Neural cell (in vitro differentiated cells): ENCODE results near the gene TAB3. TPM values are rescaled to one million over a fixed set of nuclear protein-coding genes. Genes with fewer than 3 reads are reported as not detected.

Source experiments
- H2AFZ ChIP-seq: fragments of 200-600, 300-800 bp; sonication (generic), shearing (Covaris generic); 2 replicates; pipeline ENCODE4 v1.6.0; 2014; ENCODE audit warnings: low read depth, mild to moderate bottlenecking, antibody characterized with exemption, low read length, moderate library complexity
- H3F3A ChIP-seq: fragments of 200-600 bp; shearing (Covaris generic); 2 replicates; pipeline ENCODE4 v1.6.1; 2016; ENCODE audit warnings: mild to moderate bottlenecking, moderate library complexity, mixed read lengths, antibody characterized with exemption, low read length; ENCODE audit not compliant: insufficient read depth, poor library complexity, severe bottlenecking
- H3K27ac ChIP-seq: fragments of 200-600, 300-800 bp; sonication (generic), shearing (Covaris generic); 2 replicates; pipeline ENCODE4 v1.5.1; 2014; ENCODE audit warnings: mild to moderate bottlenecking, low read length, moderate library complexity
- H3K27me3 ChIP-seq: fragments of 300-800, 200-600 bp; sonication (generic), shearing (Covaris generic); 2 replicates; pipeline ENCODE4 v1.6.0; 2014; ENCODE audit warnings: mild to moderate bottlenecking, low read depth, low read length, moderate library complexity; ENCODE audit not compliant: insufficient read depth
- H3K36me3 ChIP-seq: fragments of 300-800, 200-600 bp; sonication (generic), shearing (Covaris generic); 2 replicates; pipeline ENCODE4 v1.5.1; 2014; ENCODE audit warnings: mild to moderate bottlenecking, antibody characterized with exemption, low read length, moderate library complexity; ENCODE audit not compliant: insufficient read depth
- H3K4me2 ChIP-seq: fragments of 300-800, 200-600 bp; sonication (generic), shearing (Covaris generic); 2 replicates; pipeline ENCODE4 v1.6.0; 2014; ENCODE audit warnings: mild to moderate bottlenecking, low read length
- H3K4me3 ChIP-seq: fragments of 300-800, 200-600 bp; sonication (generic), shearing (Covaris generic); 2 replicates; pipeline ENCODE4 v1.5.1; 2014; ENCODE audit warnings: mild to moderate bottlenecking, low read length, moderate library complexity
- H3K79me2 ChIP-seq: fragments of 200-600 bp; shearing (Covaris generic); replicated peaks from 2 replicates; pipeline ENCODE4 v1.6.0; 2014; ENCODE audit warnings: mild to moderate bottlenecking, low read length, moderate library complexity; ENCODE audit not compliant: insufficient read depth
- H3K9ac ChIP-seq: fragments of 300-800, 200-600 bp; sonication (generic), shearing (Covaris generic); 2 replicates; pipeline ENCODE4 v1.6.1; 2016; ENCODE audit warnings: mild to moderate bottlenecking, low read length, mixed read lengths
- H3K9me2 ChIP-seq: fragments of 200-600 bp; shearing (Covaris generic); 2 replicates; pipeline ENCODE4 v1.6.1; 2016; ENCODE audit warnings: mild to moderate bottlenecking, low read length, mixed read lengths; ENCODE audit not compliant: insufficient read depth
- H3K9me3 ChIP-seq: fragments of 200-600, 300-800 bp; sonication (generic), shearing (Covaris generic); 2 replicates; pipeline ENCODE4 v1.6.1; 2016; ENCODE audit warnings: mild to moderate bottlenecking, mixed run types, low read length, moderate library complexity, mixed read lengths
- H4K20me1 ChIP-seq: fragments of 200-600 bp; shearing (Covaris generic); 2 replicates; pipeline ENCODE4 v1.6.1; 2016; ENCODE audit warnings: mild to moderate bottlenecking, mixed run types; ENCODE audit not compliant: insufficient read depth
- EP300 ChIP-seq: fragments of 450-650 bp; conservative IDR thresholded peaks from 2 replicates; pipeline ENCODE4 v1.6.1; 2014; ENCODE audit warnings: antibody characterized with exemption, mild to moderate bottlenecking, moderate library complexity; ENCODE audit not compliant: poor library complexity, severe bottlenecking
- EZH2 ChIP-seq: fragments of 200-600, 300-800 bp; shearing (Covaris generic), sonication (generic); IDR thresholded peaks from 2 replicates; pipeline ENCODE4 v1.6.1; 2014; ENCODE audit warnings: antibody characterized with exemption, low read length, borderline replicate concordance, mild to moderate bottlenecking; ENCODE audit not compliant: insufficient read depth, poor library complexity, severe bottlenecking
- MXI1 ChIP-seq: fragments of 450-650 bp; conservative IDR thresholded peaks from 2 replicates; pipeline ENCODE4 v1.6.1; 2014; ENCODE audit warnings: antibody characterized with exemption, mild to moderate bottlenecking; ENCODE audit not compliant: poor library complexity, severe bottlenecking
- POLR2AphosphoS5 ChIP-seq: IDR thresholded peaks from 2 replicates; pipeline ENCODE4 v1.6.1; 2012
- RAD21 ChIP-seq: fragments of 450-650 bp; conservative IDR thresholded peaks from 2 replicates; pipeline ENCODE4 v1.6.1; 2014; ENCODE audit warnings: antibody characterized with exemption, mild to moderate bottlenecking, moderate library complexity
- SMC3 ChIP-seq: fragments of 450-650 bp; conservative IDR thresholded peaks from 2 replicates; pipeline ENCODE4 v1.6.1; 2014; ENCODE audit warnings: antibody characterized with exemption, mild to moderate bottlenecking, moderate library complexity; ENCODE audit not compliant: poor library complexity
- TAF1 ChIP-seq: IDR thresholded peaks from 2 replicates; pipeline ENCODE4 v1.6.1; 2012; ENCODE audit warnings: low read depth
- polyA plus RNA-seq: library from polyadenylated mRNA; depleted of rRNA; stranded (reverse); fragments of >200 nt; gene quantifications from 2 replicates; pipeline ENCODE4 v1.2.3, GENCODE V29; 2014
- TF ChIP-seq, protein P1 (sequence below): IDR thresholded peaks from 2 replicates; pipeline ENCODE4 v1.6.1; 2012; ENCODE audit warnings: borderline replicate concordance
- TF ChIP-seq, protein P2 (sequence below): fragments of 450-650 bp; IDR thresholded peaks from 2 replicates; pipeline ENCODE4 v1.5.1; 2014; ENCODE audit warnings: antibody characterized with exemption, mild to moderate bottlenecking, moderate library complexity; ENCODE audit not compliant: poor library complexity, severe bottlenecking

The TAB3 gene
- polyA plus RNA-seq, 1 donor from 2014 or later: 28.7 TPM

DNA sequence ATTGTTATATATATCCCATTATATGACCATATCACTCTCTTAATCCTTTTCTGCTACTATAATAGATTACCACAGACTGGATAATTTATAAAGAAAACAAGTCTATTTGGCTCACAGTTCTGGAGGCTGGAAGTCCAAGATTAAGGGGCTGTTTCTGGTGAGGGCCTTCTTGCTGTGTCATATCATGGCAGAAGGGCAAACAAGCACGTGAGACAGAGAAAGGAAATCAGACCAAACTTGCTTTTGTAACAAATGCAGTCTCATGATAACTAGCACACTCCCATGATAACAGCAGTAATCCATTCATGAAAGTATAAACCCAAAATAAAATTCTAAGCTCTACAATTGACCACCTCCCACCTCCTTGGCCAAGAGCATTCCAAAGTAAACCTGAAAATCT, 16.3 kb upstream of the TAB3 start:
- Histone ChIP-seq H3K9ac (no peak overlapping the region), H3K4me3 (no peak overlapping the region), H3K27ac (no peak overlapping the region), H3K27me3 (no peaks in the 10 kb centered on the region), H4K20me1 (no peaks in the 10 kb centered on the region), H3K9me3 (no peaks in the 10 kb centered on the region), H3K79me2 (no peaks in the 10 kb centered on the region), H3F3A (no peaks in the 10 kb centered on the region), H3K36me3 (no peaks in the 10 kb centered on the region), H2AFZ (no peak overlapping the region), H3K9me2 (no peaks in the 10 kb centered on the region), H3K4me2 (no peak overlapping the region)
- TF ChIP-seq, protein P1, sequence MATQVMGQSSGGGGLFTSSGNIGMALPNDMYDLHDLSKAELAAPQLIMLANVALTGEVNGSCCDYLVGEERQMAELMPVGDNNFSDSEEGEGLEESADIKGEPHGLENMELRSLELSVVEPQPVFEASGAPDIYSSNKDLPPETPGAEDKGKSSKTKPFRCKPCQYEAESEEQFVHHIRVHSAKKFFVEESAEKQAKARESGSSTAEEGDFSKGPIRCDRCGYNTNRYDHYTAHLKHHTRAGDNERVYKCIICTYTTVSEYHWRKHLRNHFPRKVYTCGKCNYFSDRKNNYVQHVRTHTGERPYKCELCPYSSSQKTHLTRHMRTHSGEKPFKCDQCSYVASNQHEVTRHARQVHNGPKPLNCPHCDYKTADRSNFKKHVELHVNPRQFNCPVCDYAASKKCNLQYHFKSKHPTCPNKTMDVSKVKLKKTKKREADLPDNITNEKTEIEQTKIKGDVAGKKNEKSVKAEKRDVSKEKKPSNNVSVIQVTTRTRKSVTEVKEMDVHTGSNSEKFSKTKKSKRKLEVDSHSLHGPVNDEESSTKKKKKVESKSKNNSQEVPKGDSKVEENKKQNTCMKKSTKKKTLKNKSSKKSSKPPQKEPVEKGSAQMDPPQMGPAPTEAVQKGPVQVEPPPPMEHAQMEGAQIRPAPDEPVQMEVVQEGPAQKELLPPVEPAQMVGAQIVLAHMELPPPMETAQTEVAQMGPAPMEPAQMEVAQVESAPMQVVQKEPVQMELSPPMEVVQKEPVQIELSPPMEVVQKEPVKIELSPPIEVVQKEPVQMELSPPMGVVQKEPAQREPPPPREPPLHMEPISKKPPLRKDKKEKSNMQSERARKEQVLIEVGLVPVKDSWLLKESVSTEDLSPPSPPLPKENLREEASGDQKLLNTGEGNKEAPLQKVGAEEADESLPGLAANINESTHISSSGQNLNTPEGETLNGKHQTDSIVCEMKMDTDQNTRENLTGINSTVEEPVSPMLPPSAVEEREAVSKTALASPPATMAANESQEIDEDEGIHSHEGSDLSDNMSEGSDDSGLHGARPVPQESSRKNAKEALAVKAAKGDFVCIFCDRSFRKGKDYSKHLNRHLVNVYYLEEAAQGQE: no peak
- no peak for TF ChIP-seq RAD21
- no peak for TF ChIP-seq POLR2AphosphoS5
- no peak for TF ChIP-seq MXI1
- TF ChIP-seq TAF1: no peak
- TF ChIP-seq SMC3: no peak
- no peak for TF ChIP-seq EP300
- TF ChIP-seq, protein P2, sequence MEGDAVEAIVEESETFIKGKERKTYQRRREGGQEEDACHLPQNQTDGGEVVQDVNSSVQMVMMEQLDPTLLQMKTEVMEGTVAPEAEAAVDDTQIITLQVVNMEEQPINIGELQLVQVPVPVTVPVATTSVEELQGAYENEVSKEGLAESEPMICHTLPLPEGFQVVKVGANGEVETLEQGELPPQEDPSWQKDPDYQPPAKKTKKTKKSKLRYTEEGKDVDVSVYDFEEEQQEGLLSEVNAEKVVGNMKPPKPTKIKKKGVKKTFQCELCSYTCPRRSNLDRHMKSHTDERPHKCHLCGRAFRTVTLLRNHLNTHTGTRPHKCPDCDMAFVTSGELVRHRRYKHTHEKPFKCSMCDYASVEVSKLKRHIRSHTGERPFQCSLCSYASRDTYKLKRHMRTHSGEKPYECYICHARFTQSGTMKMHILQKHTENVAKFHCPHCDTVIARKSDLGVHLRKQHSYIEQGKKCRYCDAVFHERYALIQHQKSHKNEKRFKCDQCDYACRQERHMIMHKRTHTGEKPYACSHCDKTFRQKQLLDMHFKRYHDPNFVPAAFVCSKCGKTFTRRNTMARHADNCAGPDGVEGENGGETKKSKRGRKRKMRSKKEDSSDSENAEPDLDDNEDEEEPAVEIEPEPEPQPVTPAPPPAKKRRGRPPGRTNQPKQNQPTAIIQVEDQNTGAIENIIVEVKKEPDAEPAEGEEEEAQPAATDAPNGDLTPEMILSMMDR: no peak
- no peak for TF ChIP-seq EZH2

DNA sequence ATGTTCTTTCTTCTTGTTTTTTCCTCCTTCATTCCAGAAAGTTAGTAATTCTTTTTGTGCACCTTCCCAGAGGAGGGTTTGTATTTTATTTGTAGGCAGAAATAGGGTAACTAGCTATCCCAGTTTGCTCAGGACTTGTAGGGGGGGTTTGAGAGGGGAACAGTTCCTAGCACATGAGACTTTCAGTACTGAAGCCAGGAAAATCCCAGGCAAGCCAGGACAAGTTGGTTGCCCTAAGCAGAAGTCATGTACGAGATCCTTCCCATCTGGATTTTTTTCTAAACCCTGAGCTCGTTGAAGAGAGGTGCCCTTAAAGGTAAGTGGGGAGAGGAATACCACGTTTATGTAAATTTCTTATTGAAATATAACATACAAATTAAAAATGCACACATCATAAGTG, 15.6 kb upstream of the TAB3 start:
- TF ChIP-seq, protein P1: no peak
- no peak for TF ChIP-seq EZH2
- no peak for TF ChIP-seq SMC3
- no peak for TF ChIP-seq RAD21
- no peak for TF ChIP-seq POLR2AphosphoS5
- TF ChIP-seq TAF1: no peak
- TF ChIP-seq MXI1: no peak
- no peak for TF ChIP-seq EP300
- TF ChIP-seq, protein P2: no peak
- no peaks in the 10 kb centered on the region for H3F3A ChIP-seq
- H4K20me1 ChIP-seq: no peaks in the 10 kb centered on the region
- H3K4me2 ChIP-seq: no peak overlapping the region
- H3K79me2 ChIP-seq: no peaks in the 10 kb centered on the region
- H3K27me3 ChIP-seq: no peaks in the 10 kb centered on the region
- H3K9me2 ChIP-seq: no peaks in the 10 kb centered on the region
- H2AFZ ChIP-seq: no peak overlapping the region
- no peaks in the 10 kb centered on the region for H3K9me3 ChIP-seq
- H3K4me3 ChIP-seq: no peak overlapping the region
- no peaks in the 10 kb centered on the region for H3K36me3 ChIP-seq
- H3K9ac ChIP-seq: no peak overlapping the region
- H3K27ac ChIP-seq: no peak overlapping the region
